ENCODE results near the gene ITPK1.

Gene ITPK1

GRCh38 chr14:92987713-92988510 is 127.8 kb downstream of the ITPK1 start:
- TF ChIP-seq CTCF (IDR thresholded peaks at IDR 0.05; ENCODE audit: extremely low read depth, missing control alignments), result no peak
- no peak for DNase-seq (ENCODE audit: low spot score)

- DNase-seq (ENCODE audit: low spot score), result no peak
- TF ChIP-seq CTCF (IDR thresholded peaks at IDR 0.05; ENCODE audit: extremely low read depth, missing control alignments), result no peak
Measured at GRCh38 chr14:92987148-92987570, 128.6 kb downstream of the ITPK1 start.

- no peak for TF ChIP-seq CTCF (IDR thresholded peaks at IDR 0.05; ENCODE audit: extremely low read depth, missing control alignments)
- no peak for DNase-seq (ENCODE audit: low spot score)
Measured at GRCh38 chr14:92986254-92987147, 129.2 kb downstream of the ITPK1 start.

GRCh38 chr14:92985521-92985920 is 130.2 kb downstream of the ITPK1 start:
- no peak for DNase-seq (ENCODE audit: low spot score)
- no peak for TF ChIP-seq CTCF (IDR thresholded peaks at IDR 0.05; ENCODE audit: extremely low read depth, missing control alignments)

GRCh38 chr14:92984896-92985295 is 130.8 kb downstream of the ITPK1 start:
- no peak for DNase-seq (ENCODE audit: low spot score)
- TF ChIP-seq CTCF (IDR thresholded peaks at IDR 0.05; ENCODE audit: extremely low read depth, missing control alignments), result no peak

- no peak for TF ChIP-seq CTCF (IDR thresholded peaks at IDR 0.05; ENCODE audit: extremely low read depth, missing control alignments)
- no peak for DNase-seq (ENCODE audit: low spot score)
Measured at GRCh38 chr14:92984082-92984788, 131.5 kb downstream of the ITPK1 start.
